ENCODE results near the gene HOXB3.

Gene HOXB3

DNA sequence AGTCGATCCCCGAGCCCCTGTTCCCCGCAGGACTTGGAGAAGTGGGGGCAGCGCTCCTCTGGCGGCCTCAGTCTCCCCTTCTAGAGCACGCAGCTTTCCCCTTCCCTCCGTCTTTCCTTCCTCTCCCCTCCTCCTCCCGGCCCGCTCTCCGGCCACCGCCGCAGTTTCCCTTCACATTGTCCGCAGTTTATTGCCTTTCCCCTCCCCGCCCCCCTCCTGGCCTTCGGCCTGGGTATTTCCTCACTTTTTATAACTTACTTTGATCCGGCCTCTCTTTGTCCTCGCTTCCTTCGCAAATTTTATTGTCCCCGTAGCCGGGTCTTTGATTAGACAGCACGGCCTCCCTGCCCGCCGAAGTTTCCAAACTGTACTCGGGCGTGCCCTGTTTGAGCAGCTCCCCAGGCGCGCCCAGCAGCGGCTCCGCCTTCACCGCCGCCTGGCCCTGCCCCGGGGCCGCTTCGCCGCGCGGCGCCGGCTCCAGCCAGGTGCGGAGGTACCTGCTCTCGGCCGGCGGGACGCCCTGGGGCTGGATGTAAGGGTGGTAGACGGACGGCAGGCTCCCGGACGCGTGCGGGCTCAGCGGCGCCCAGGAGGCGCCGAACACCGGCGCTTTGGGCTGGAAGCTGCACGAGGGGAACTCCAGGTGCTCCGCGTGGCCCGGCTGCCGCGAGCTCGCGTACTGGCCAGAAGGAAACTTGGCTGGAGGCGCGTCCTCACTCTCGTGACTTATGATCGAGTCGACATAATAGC, 35.6 kb upstream of the HOXB3 start:
- peak; percentile 50 for DNase-seq

DNA sequence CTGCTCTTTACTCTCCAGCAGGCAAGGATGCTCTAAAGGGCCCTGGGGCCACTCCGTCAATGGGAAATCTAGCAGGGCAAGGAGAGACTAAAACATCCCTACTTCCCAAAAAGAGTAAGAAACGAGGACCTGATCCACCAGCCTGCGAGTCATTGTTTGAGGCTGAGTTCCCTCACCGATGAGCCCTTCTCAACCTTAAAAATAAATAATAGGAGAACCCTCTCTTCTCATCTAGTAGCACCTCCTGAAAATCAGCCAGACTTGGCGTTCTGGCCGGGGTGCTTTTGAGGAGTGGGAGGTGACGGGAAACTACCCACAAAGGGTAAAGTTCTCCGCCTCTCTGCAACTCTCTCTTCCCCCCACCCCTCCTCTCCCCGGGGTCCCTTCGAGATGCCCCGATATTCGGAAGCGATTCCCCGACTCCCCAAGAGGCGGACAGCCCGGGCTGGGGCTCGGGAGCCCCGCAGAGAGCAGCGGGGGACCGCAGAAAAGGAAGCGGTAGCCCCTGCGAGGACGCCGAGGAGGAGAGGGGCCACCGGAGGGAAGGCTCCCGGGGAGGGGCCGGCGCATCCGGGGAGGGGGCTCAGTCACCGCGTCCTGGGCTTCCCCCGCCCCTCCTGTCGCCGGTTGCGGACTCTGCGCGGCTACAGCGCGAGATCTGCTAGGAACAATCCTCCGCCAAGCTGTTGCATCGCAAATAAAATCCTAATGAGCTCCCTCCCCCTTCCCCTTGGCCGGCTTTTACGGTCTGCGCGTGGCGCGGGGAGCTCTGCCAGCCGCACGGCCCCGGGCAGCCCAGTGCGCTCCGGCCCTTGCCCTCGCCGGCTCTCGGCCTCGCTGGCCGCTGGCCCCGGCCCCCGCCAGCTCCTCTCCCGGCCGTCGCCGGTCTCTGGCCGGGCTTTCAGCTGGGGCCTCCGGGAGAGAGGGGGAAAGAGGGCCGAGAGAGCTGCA, 34.8 kb upstream of the HOXB3 start:
- no peak for DNase-seq

DNA sequence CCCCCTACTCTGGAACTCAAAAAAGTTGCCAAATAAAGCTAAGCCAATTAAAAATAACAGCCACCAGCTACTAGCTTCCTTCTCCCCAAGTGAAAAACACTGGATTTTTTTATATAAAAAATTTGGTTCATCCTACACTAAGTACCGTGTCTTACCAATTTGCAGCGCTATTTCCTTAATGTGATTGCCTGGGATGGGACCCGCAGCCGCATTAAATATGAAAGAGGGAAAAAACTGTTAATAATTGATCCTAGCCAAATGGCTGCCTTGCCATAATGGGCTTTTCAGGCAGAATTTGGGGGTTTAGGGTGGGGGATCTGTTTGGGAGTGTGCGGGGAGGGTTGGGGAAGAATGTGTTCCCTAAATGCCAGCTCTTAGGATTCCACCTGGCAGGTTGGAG, 34.1 kb upstream of the HOXB3 start:
- DNase-seq = no peak

DNA sequence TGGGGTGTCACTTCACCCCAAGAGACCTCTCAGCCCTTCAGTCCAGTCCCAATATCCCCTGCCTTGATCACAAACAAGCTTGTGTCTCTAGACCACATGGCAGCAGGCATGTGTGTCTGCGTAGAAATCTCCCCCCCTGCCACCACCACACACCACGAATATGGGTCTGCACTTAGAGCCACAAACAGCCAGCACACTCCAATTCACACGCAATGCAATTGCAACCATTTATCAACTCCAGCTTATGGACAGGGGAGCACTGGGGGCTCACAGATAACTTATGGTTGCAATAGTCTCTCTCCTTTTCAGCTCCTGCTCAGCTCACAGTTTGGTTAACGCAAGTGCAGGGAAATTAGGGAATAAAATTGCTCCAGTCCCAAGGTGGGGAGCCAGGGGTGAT, 33.5 kb upstream of the HOXB3 start:
- DNase-seq = no peak

DNA sequence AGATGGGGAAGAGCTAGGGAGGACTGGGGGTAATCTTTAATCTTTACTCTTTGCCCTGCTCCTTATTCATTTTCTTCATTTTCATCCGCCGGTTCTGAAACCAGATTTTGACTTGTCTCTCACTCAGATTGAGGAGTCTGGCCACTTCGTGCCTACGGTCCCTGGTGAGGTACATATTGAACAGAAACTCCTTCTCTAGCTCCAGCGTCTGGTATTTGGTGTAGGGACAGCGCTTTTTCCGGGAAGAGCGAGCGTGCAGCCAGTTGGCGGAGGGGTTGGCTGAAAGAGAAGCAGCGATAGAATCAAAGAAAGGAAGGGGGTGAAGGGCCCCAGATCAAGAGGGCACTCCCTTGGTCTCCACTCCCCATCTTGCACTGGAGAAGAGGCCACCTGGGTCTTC, 32.8 kb upstream of the HOXB3 start:
- DNase-seq = no peak

DNA sequence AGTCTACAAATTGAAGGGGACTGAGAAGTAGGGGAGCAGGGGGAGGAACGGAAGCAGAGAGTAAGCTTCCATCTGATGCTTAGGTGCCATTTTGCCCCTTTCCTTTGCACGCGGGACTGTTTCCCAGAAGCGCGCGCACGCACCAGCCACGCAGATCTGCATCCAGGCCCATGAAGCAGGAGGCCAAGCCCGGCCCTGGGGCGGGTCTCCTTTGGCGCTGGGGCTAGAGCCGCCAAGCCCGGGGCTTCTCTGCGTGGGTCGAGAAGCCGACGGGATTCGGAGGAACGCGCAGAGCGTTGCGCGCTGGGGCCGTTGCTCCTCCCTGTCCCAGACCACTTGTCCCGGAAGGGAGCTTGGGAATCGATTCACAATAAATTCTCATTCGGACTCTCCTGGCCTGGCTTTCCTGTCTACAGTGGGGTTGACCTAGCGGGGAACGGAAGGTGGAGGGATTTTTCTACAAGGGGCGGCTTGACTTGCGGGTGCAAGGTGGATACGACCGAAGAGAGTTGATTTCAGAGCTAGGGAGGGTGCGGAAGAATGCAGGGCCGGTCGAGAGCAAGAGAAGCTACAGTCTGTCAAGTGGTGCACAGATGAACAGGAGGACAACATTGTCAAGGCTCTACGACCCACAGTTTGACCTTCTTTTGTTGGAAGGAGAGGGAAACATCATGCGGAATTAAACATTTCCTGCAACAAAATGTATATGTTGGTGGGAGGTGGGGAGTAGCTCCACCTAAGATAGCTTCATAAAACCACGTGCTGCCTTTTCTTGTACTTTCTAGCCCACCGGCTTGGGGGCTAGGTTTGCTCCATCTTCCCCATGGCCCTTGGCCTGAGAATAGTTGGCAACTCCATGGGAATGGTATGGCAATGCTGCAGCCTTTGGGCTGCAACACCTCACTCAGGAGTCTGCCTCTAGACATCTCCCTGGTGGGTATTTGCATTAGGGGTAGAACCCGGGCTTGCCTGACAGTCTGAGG, 31.7 kb upstream of the HOXB3 start:
- DNase-seq = no peak

DNA sequence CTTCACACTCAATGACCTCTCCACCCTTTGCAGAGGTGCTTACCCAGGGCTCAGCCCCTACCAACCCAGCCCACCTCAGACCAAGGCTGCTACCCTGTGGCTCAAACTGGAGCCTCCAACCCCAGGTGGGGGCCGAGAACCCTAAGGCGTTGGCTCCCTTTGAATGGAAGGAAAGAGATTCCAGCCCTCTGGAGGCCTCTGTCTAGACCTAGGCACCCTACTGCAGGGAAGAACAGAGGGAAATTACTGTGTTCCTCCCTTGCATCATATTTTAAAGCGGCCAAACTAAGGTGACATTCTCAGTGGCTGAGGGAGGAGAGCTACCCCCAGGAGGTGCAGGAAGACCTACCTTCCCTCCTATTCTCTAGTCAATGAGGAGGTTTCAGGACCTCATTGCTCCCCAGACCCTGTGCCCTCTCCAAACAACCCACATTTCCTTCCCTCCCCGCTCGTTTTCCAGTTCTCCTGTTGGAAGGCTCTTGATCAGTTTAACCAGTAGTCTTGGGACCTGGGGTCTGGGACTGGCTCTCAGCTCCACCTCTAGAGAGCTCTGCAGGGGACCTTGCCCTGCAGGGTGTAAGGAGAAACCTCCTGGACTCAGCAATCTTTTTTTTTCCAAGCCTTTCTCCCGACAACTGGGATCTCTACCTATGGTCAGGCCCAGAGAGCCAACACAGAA, 30.6 kb upstream of the HOXB3 start:
- DNase-seq = no peak

DNA sequence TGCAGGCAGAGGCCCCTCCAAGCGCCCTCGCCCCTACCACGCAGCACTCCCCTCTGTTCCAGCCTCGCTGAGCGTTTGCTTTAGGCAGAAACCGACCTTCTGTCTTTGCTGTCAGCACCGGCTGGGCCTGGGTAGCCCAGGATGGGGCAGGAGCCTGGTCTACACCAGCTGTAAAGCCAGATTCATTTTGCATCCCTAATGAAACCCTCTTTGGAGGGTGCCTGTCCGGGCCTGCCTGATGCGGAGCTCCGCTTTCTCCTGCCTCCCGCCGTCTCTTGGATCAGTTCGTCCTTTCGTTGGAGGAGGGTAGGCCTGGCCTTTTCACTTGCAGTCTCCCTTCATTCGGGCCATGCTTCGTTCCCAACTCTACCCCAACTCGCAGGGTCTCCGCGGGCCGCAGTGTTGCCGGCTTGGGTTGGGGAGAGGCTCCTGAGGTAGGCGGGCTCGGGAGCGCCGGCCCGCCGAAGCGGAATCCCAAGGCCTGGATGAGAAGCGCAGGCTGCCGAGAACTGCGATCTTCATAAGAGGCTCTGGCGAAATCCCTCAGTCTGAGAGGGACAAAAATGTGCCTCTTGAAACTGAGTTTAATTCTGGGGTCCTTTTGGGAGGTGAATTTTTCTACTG, 29.9 kb upstream of the HOXB3 start:
- no peak for DNase-seq

DNA sequence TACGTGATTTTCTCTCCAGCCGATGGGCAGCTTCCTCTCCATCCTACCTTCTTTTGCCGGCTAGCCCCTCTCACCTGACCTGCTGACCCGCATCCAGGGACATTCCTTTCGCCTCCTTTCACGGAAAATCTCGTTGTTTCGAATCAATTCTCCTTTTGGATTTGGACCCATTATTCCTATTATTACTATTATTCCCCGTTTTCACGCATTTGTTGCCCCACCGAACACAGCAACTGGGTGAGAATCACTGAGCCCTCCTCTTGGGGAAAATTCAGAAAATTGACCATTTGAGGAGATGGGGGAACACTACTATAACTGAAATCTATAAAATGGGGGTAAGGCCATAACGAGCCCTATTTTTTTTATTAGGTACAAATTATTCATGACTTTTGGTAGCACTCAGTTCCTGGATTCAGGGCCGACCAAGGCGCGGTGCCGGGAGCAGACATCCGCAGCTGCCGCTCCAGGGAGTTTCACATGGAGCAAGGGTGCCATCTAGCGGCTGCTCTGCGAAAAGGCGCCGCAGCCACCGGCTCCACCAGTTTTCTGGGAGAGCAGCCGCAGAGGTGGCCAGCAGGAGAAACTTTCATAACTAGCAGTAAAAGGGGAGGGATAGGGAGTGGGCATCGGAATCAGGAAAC, 28.3 kb upstream of the HOXB3 start:
- peak; percentile 90 for DNase-seq

DNA sequence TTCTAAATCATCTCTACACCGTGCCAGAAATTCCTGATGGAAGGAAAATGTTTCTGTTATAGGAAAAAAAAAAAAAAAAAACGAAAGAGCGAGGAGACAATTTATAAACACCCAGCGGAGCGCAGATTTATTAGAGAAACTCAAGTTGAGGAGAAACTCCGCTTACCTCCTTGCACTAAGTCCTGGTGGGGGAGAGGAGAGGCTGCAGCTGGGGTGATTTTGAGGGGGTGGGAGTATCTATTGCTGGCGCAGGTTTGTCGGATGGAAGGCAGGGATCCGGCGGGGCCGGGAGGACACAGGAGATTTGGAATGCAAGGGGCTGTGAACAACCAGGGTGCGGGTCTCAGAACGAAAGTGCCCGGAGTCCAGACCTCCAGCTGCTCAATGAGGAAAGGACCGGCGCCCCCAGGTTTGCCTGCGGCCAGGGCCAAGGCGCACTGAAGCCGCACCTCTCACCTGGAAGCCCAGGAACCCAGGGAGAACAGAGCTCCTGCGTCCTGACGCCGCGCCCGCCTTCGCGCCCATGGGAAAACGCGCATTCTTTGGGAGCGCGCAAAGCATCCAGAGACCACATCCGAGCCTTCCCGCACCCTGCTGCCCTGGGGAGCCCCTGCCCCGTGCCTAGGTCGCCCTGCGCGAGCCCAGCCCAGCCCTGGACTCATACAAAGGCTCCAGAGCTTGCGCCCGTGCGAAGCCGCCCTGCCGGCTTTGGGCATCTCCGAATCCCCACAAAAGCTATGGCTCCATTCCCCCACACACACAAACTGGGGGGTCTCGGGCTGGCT, 27.6 kb upstream of the HOXB3 start:
- no peak for DNase-seq

DNA sequence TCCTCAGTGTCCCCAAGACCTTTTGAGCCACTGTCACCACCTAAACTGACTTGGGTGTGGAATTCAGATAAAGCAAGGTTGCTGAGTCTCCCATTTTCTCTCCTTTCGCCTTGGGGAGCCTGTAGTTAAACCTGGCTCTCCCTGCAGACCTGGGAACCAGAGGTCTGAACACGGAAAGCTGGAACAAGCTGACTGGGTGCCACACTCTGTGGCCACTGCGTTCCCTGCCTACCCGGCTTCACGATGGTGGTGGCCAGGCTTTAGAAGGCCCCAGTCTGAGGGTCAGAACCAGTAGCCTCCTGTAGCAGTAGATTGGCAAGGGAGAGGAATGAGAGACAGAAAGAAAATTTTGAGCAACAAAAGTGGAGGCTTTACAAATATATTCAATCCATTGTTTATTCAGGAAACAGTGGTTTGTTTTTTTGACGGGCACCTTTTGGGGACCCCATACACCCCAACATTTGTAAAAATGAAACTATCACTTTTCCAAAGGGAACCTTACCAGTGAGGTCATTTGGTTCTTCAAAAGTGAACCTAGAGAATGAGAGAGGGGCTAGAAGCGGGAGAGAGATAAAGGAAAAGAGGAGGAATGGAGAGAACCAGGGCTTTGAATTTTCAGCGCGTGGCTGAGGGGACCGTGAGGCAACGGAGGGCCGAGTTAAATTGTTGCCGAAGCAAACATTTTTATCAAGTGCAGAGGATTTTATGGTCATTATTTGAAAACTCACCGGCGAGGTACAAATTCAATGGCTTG, 26.9 kb upstream of the HOXB3 start:
- DNase-seq = no peak

DNA sequence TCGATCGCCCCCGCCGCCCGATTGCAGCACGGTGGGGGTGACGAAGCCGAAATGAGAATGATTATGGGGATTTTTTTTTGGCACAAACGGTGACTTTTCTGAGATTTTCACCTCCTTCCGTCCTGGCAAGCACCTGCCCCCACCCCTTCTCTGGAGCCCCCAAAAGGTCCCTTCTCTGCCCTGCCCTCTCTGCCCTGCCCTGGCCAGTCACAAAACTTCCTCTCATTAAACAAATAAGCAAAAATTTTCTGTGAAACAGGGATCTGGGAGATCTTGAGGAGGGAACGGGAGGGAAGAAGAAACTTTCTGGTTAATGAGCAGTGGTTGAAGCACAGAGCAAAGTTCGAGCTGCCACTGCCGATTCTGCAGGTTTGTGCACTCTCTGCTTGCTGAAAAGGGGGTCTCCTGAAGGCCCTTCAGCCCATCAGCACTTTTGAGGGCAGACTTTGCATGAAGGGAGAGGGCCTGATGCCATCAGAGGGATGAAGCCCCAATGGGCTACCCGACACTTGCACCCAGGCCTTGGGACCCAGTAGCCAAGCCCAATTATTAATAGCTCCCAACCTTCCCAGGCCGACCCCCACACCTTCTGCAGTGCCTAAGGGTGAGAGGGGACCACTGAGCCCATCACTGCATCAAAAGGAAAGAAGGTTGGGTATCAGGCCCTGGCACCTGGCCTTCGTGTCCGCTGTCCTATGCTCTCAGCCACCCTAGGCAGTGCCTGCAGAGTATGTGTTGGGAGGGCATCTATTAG, 26.1 kb upstream of the HOXB3 start:
- DNase-seq = no peak

DNA sequence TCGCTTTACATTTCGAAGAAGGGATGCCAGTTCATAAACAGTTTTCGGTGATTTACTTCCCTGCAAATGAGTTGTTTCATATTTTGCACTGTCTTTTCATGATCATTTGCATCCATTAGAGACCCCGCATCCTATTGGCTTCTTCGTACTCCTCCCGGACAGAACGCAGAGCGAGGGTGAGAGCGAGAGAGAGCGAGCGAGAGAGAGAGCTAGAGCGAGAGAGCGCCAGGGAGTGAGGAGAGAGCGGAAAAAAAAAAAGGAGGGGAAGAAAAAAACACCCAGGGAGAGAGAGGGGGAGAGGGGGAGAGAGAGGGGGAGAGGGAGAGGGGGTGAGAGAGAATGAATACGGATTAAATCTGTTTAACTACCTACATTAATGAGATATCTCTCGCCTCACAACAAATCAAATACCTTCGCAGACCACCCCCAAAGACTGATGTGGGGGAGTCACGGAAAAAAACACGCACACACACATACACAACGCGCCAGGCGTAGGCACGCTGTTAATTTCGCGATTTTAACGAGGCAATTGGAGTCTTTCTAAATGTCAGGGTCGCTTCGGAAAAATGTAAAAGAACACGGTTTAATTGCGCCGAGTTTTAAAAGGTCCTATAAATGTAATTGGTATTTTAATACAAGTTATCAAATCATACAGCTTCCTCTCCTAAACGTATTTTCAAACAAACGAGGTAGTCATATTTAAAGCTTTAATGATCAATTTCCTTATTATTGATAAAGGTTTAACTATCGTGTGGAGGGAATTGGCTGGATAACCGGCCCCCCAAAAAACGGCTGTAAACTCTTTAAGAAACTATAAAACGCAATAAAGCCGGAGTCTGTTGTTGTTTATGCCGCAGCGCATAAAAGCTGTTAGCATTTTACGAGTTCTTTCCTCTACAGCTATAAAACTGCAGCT, 25.3 kb upstream of the HOXB3 start, which contains the start of gene HOXB8:
Gene HOXB8, minus strand, starts transcription at position 246 of the 916 bp plus-strand sequence. CDS start 588 bp downstream, outside the sequence.
- no peak for DNase-seq

DNA sequence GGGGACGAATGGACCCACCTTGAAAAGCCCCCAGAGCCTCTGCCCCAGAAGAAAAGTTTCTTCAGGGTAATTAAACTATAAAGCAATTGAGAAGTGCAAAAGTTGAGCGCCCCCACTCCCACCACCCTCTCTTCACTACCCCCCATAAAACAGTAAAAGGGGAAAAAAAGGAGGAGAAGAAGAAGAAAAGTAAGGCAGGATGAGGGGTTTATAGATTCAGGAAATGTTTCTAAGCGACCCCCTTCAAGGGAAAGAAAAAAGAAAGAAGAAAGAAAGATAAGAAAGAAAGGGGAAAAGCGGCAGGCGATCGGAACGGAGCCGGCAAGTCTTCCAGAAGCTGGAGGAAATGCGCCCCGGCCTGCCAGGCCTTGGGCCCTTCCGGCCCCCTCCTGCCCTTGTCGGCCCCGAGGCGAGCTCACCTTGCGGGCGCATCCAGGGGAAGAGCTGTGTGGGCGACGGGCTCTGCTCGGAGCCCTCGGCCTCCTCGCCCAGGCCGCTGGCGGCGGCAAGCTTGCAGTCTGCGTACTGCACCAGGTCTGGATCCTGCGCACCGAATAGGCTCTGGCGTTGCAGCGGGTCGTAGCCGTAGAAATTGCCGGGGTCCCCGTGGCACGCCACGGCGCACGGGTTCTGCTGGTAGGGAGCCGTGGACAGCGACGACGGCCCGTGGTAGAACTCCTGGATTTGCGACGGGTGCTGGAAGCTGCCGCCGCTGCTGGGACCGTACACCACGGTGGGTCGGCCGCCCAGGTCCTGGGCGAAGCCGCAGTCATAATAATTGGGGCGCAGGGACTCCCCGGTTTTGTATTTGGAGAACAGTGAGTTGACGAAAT, 24.0 kb upstream of the HOXB3 start:
- peak; percentile 55 for DNase-seq

DNA sequence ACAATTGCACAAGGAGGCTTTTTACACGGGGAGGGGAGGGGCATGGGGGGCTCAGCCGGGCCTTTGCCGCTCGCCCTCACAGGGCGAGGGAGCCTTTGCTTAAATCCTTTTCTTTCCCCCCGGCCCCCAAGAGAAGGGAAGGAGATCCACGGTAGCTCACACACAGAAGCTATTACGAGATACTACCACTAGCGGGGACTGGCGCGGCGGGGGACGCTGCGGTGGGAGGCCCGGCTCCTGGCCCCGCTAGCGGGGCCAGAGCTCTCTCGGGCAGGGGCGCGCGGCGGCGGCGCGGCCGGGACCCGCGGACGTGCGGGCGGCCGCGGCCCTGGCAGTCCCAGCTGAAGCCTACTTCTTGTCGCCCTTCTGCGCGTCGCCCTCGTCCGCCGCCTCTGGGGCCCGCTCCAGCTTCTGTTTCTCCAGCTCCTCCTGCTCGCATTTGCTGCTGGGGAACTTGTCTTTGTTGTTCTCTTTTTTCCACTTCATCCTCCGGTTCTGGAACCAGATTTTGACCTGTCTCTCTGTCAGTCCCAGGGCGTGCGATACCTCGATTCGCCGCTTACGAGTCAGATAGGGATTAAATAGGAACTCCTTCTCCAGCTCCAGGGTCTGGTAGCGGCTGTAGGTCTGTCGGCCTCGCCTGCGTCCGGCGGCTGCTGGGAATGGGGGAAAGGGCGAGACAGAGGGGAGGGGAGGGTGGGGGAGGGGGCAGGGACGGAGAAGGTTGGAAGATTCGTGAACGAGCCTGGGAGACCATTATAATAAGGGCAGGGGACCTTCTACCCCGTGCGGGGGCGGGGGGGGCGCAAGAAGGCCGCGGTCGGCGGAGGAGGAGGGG, 23.0 kb upstream of the HOXB3 start:
- DNase-seq = peak; percentile 61

DNA sequence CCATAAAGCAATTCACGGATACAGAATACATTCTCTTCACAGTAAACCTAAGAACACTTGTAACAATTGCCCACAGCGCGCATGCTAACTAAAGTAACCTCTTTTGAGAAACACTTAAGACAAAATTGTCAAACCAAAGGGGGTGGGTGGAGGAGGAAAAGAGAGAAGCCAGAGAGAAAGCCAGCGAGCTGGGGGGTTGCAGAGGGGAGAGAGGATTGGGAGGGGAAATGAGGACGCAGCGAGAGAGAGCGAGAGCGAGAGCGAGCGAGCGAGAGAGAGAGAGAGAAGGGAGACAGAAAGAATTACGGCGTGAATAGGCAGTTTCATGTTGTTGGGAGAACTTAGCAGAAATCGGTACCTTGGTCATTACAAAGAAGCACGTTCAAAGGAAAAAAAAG, 22.4 kb upstream of the HOXB3 start:
- no peak for DNase-seq
